LoVo (cell line): Measurements from ENCODE around the gene EHBP1.

ENCODE experiments used
- DNase-seq: peaks from one replicate; pipeline ENCODE4 v3.0.0-alpha.2; 2016; ENCODE audit warnings: low spot score

The EHBP1 gene

GRCh38 chr2:62785216-62785615, 79.7 kb downstream of the EHBP1 start:
- DNase-seq = no peak

- DNase-seq = no peak
Observed at GRCh38 chr2:62785810-62786597, 80.5 kb downstream of the EHBP1 start.

GRCh38 chr2:62787386-62787785, 81.9 kb downstream of the EHBP1 start:
- peak; percentile 33 for DNase-seq

GRCh38 chr2:62789518-62789917, 84.0 kb downstream of the EHBP1 start:
- DNase-seq = no peak

GRCh38 chr2:62789918-62790317, 84.4 kb downstream of the EHBP1 start:
- no peak for DNase-seq

GRCh38 chr2:62792408-62792807, 86.9 kb downstream of the EHBP1 start:
- no peak for DNase-seq

- no peak for DNase-seq
Observed at GRCh38 chr2:62793213-62793612, 87.7 kb downstream of the EHBP1 start.

- DNase-seq = peak; percentile 65
Observed at GRCh38 chr2:62794791-62795190, 89.3 kb downstream of the EHBP1 start.

- DNase-seq = no peak
Observed at GRCh38 chr2:62795341-62795740, 89.8 kb downstream of the EHBP1 start.

- DNase-seq = no peak
Observed at GRCh38 chr2:62797107-62797506, 91.6 kb downstream of the EHBP1 start.

GRCh38 chr2:62800618-62801017, 95.1 kb downstream of the EHBP1 start:
- no peak for DNase-seq

- DNase-seq = no peak
Observed at GRCh38 chr2:62801110-62801509, 95.6 kb downstream of the EHBP1 start.

- DNase-seq = no peak
Observed at GRCh38 chr2:62801814-62802523, 96.5 kb downstream of the EHBP1 start.

GRCh38 chr2:62803961-62804360, 98.4 kb downstream of the EHBP1 start:
- no peak for DNase-seq

- DNase-seq = no peak
Observed at GRCh38 chr2:62806231-62806630, 100.7 kb downstream of the EHBP1 start.

- DNase-seq = no peak
Observed at GRCh38 chr2:62808554-62808953, 103.0 kb downstream of the EHBP1 start.

GRCh38 chr2:62811086-62811485, 105.6 kb downstream of the EHBP1 start:
- no peak for DNase-seq

- DNase-seq = no peak
Observed at GRCh38 chr2:62811972-62812371, 106.5 kb downstream of the EHBP1 start.

- no peak for DNase-seq
Observed at GRCh38 chr2:62812921-62813825, 107.7 kb downstream of the EHBP1 start.

GRCh38 chr2:62814123-62814522, 108.6 kb downstream of the EHBP1 start:
- DNase-seq = no peak

- DNase-seq = no peak
Observed at GRCh38 chr2:62817348-62817747, 111.8 kb downstream of the EHBP1 start.

GRCh38 chr2:62817995-62818713, 112.6 kb downstream of the EHBP1 start:
- DNase-seq = no peak
